GM12875 (cell line): ENCODE results near the gene CD63.

Source experiments
- H3K4me3 ChIP-seq: one replicate; pipeline ENCODE4 v1.5.1; 2011; ENCODE audit warnings: low read depth, low read length, control low read depth
- TF ChIP-seq, protein P1 (sequence below): IDR thresholded peaks from 2 replicates; pipeline ENCODE4 v1.5.1; 2011; ENCODE audit warnings: low read depth, mild to moderate bottlenecking, control low read depth, inconsistent platforms, low read length, moderate library complexity, borderline replicate concordance; ENCODE audit not compliant: insufficient read depth

Gene CD63

GRCh38 chr12:55693323-55694187, 35.3 kb downstream of the CD63 start:
- no peak overlapping the region for H3K4me3 ChIP-seq
- TF ChIP-seq, protein P1, sequence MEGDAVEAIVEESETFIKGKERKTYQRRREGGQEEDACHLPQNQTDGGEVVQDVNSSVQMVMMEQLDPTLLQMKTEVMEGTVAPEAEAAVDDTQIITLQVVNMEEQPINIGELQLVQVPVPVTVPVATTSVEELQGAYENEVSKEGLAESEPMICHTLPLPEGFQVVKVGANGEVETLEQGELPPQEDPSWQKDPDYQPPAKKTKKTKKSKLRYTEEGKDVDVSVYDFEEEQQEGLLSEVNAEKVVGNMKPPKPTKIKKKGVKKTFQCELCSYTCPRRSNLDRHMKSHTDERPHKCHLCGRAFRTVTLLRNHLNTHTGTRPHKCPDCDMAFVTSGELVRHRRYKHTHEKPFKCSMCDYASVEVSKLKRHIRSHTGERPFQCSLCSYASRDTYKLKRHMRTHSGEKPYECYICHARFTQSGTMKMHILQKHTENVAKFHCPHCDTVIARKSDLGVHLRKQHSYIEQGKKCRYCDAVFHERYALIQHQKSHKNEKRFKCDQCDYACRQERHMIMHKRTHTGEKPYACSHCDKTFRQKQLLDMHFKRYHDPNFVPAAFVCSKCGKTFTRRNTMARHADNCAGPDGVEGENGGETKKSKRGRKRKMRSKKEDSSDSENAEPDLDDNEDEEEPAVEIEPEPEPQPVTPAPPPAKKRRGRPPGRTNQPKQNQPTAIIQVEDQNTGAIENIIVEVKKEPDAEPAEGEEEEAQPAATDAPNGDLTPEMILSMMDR: no peak

GRCh38 chr12:55692631-55693322, 36.0 kb downstream of the CD63 start:
- H3K4me3 ChIP-seq: no peak overlapping the region
- TF ChIP-seq, protein P1: no peak

GRCh38 chr12:55688716-55689655, 39.8 kb downstream of the CD63 start:
- TF ChIP-seq, protein P1: no peak
- no peak overlapping the region for H3K4me3 ChIP-seq

- TF ChIP-seq, protein P1: no peak
- no peak overlapping the region for H3K4me3 ChIP-seq
Measured at GRCh38 chr12:55687746-55688145, 41.1 kb downstream of the CD63 start.

- TF ChIP-seq, protein P1: no peak
- H3K4me3 ChIP-seq: no peak overlapping the region
Measured at GRCh38 chr12:55686366-55687010, 42.3 kb downstream of the CD63 start.

DNA sequence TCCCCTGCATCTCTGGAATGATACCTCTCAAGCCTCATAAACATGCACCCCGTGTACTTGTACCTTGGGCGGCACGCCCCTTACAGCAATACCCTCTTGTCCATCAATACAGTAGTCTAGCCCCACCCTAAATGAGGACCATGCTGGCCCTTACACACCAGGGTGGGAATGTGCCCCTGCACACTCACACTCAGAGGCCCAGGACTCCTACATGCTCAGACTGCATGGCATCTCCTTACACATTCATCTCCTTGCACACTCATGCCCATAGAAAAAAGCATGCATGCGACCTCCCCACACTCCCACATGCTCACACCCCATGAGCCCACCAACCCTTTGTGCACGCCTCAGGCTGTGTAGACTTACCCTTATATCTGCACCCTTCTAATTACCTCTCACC, 43.1 kb downstream of the CD63 start:
- TF ChIP-seq, protein P1: no peak
- no peak overlapping the region for H3K4me3 ChIP-seq
